Erythroblast (primary cell): ENCODE data around the gene PARD3.

Experiments
- GATA1 ChIP-seq: IDR thresholded peaks from 2 replicates; pipeline ENCODE4 v1.6.1; 2011; ENCODE audit warnings: low read depth, mild to moderate bottlenecking, control low read depth, low read length, moderate library complexity
- POLR2A ChIP-seq: IDR thresholded peaks from 2 replicates; pipeline ENCODE4 v1.6.1; 2011; ENCODE audit warnings: mild to moderate bottlenecking, low read length

DNA sequence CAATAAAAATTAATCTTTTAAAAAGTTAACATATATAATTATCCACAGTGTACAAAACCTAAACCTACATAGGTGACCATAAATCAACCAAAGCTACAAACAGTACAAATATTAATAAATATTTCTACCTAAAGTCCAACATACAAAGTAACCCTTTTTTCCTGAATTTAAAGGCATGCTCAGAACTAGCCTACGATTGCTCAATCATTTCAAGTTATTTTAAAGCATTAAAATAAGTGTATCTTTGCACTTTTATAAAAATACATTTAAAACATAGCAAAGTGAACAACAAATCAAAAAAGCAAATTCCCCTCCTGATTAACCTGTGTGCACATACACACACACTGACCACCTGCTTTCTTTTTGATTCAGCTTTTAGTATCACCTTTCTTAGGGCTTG, 202.2 kb downstream of the PARD3 start:
- TF ChIP-seq POLR2A: no peak
- TF ChIP-seq GATA1: no peak
